Trophoblast cell (in vitro differentiated cells and primary cell): ENCODE data around the gene NEU3.
A peak's percentile ranks its signal among the peaks of the same experiment; 100 is the strongest.
"Not testable (repeated sequence)": the region's sequence is repeated elsewhere in the genome, so short reads cannot be mapped to it uniquely, and the experiment has no call there.

Source experiments
- DNase-seq, 2 donors: peaks; one replicate each; pipeline ENCODE4 v3.0.0-alpha.2; 2016
- H2AFZ ChIP-seq: 2 replicates; pipeline ENCODE4 v1.6.1; 2013; ENCODE audit warnings: low read length, moderate library complexity, mild to moderate bottlenecking; ENCODE audit not compliant: insufficient read depth, poor library complexity
- H2AK5ac ChIP-seq: 2 replicates; pipeline ENCODE4 v1.6.1; 2013; ENCODE audit warnings: mild to moderate bottlenecking, low read length
- H2BK120ac ChIP-seq: 2 replicates; pipeline ENCODE4 v1.6.1; 2013; ENCODE audit warnings: low read length, mild to moderate bottlenecking, moderate library complexity; ENCODE audit not compliant: insufficient read depth, poor library complexity
- H2BK12ac ChIP-seq: 2 replicates; pipeline ENCODE4 v1.6.1; 2013; ENCODE audit warnings: mild to moderate bottlenecking, low read length, moderate library complexity
- H2BK5ac ChIP-seq: 2 replicates; pipeline ENCODE4 v1.6.1; 2013; ENCODE audit warnings: low read length, low read depth, moderate library complexity, mild to moderate bottlenecking; ENCODE audit not compliant: poor library complexity
- H3K14ac ChIP-seq: 2 replicates; pipeline ENCODE4 v1.6.1; 2013; ENCODE audit warnings: mild to moderate bottlenecking, low read length
- H3K18ac ChIP-seq: 2 replicates; pipeline ENCODE4 v1.6.1; 2013; ENCODE audit warnings: mild to moderate bottlenecking, low read length
- H3K23ac ChIP-seq: 2 replicates; pipeline ENCODE4 v1.6.1; 2013; ENCODE audit warnings: low read length
- H3K27ac ChIP-seq: 2 replicates; pipeline ENCODE4 v1.5.1; 2013; ENCODE audit warnings: low read depth, mild to moderate bottlenecking, inconsistent platforms, low read length, moderate library complexity
- H3K27me3 ChIP-seq: 2 replicates; pipeline ENCODE4 v1.6.1; 2013; ENCODE audit warnings: inconsistent platforms, mild to moderate bottlenecking, low read length, moderate library complexity; ENCODE audit not compliant: insufficient read depth
- H3K36me3 ChIP-seq, 2 experiments: 1 replicate in 1 of 2; 2 replicates in 1 of 2; pipeline ENCODE4 v1.6.1; 2013; ENCODE audit warnings: low read length in 2 of 2, mild to moderate bottlenecking in 2 of 2, moderate library complexity in 1 of 2; ENCODE audit not compliant: insufficient read depth in 2 of 2, control insufficient read depth in 1 of 2
- H3K4ac ChIP-seq: 2 replicates; pipeline ENCODE4 v1.6.1; 2013; ENCODE audit warnings: low read depth, mild to moderate bottlenecking, low read length, moderate library complexity
- H3K4me1 ChIP-seq, 2 experiments: 1 replicate in 1 of 2; 2 replicates in 1 of 2; pipeline ENCODE4 v1.6.1; 2013; ENCODE audit warnings: low read length in 2 of 2, mild to moderate bottlenecking in 2 of 2, moderate library complexity in 1 of 2; ENCODE audit not compliant: insufficient read depth in 2 of 2, control insufficient read depth in 1 of 2
- H3K4me2 ChIP-seq: 2 replicates; pipeline ENCODE4 v1.6.1; 2013; ENCODE audit warnings: inconsistent platforms, mild to moderate bottlenecking, low read length, moderate library complexity
- H3K4me3 ChIP-seq: 2 replicates; pipeline ENCODE4 v1.5.1; 2013; ENCODE audit warnings: mild to moderate bottlenecking, low read depth, low read length, inconsistent platforms
- H3K79me1 ChIP-seq: one replicate; pipeline ENCODE4 v1.6.1; 2013; ENCODE audit warnings: low read length
- H3K79me2 ChIP-seq: 2 replicates; pipeline ENCODE4 v1.6.1; 2013; ENCODE audit warnings: low read length, mild to moderate bottlenecking; ENCODE audit not compliant: control insufficient read depth, insufficient read depth, poor library complexity
- H3K9ac ChIP-seq: 2 replicates; pipeline ENCODE4 v1.6.1; 2013; ENCODE audit warnings: mild to moderate bottlenecking, low read length
- H3K9me3 ChIP-seq: 2 replicates; pipeline ENCODE4 v1.6.1; 2013; ENCODE audit warnings: low read depth, mild to moderate bottlenecking, control low read depth, inconsistent platforms, low read length; ENCODE audit not compliant: insufficient read depth
- H4K12ac ChIP-seq: 2 replicates; pipeline ENCODE4 v1.6.1; 2013; ENCODE audit warnings: low read depth, mild to moderate bottlenecking, low read length, moderate library complexity
- H4K8ac ChIP-seq: 2 replicates; pipeline ENCODE4 v1.6.1; 2013; ENCODE audit warnings: low read depth, mild to moderate bottlenecking, low read length, moderate library complexity
- H4K91ac ChIP-seq: one replicate; pipeline ENCODE4 v1.6.1; 2013; ENCODE audit warnings: low read depth, mild to moderate bottlenecking, low read length, moderate library complexity
- WGBS: extraction: QIAGEN DNeasy Blood & Tissue Kit; methylation state at CpG from one replicate; pipeline ENCODE4 v1.1.7; 2013; ENCODE audit warnings: missing lambda C conversion rate; ENCODE audit not compliant: insufficient read length, insufficient coverage; ENCODE audit errors: extremely low coverage; 5-methylcytosine and 5-hydroxymethylcytosine counted together

Gene NEU3

GRCh38 chr11:75041821-75042220, 53.1 kb downstream of the NEU3 start:
- Histone ChIP-seq H3K79me1 (peaks cover 26% of the 10 kb centered on the region), H3K4me1 (peaks cover 14 to 22% of the 10 kb centered on the region in 2 experiments)
- not testable (repeated sequence) for DNase-seq, H3K4me2 ChIP-seq, H3K27me3 ChIP-seq, H2AK5ac ChIP-seq, H4K91ac ChIP-seq, H3K4ac ChIP-seq, H3K27ac ChIP-seq, H3K23ac ChIP-seq, H3K9ac ChIP-seq, H3K36me3 ChIP-seq, H4K8ac ChIP-seq, H3K79me2 ChIP-seq, H3K18ac ChIP-seq, H3K4me3 ChIP-seq, H2BK5ac ChIP-seq, H3K9me3 ChIP-seq, H2BK120ac ChIP-seq, H2AFZ ChIP-seq, H4K12ac ChIP-seq, H2BK12ac ChIP-seq, H3K14ac ChIP-seq
- no CpG with 5 or more reads among the region's 3 CpGs for WGBS

GRCh38 chr11:75044381-75045170, 55.8 kb downstream of the NEU3 start:
- peak overlapping the region; percentile 76 for H2BK5ac ChIP-seq
- H4K91ac ChIP-seq, result peak overlapping the region; percentile 36
- H3K4ac ChIP-seq, H3K4me3 ChIP-seq, H3K4me2 ChIP-seq, H3K23ac ChIP-seq, H2AK5ac ChIP-seq, H4K12ac ChIP-seq, H3K36me3 ChIP-seq, H3K79me2 ChIP-seq, H3K9ac ChIP-seq, H3K9me3 ChIP-seq, H3K27ac ChIP-seq, H3K27me3 ChIP-seq: not testable (repeated sequence)
- no CpG with 5 or more reads among the region's 15 CpGs for WGBS
- H3K79me1 ChIP-seq, result peaks cover 28% of the 10 kb centered on the region
- H2AFZ ChIP-seq, result peak overlapping the region; percentile 19
- peak overlapping the region; percentile 1 for H3K18ac ChIP-seq
- H2BK12ac ChIP-seq, result peak overlapping the region; percentile 14
- H3K4me1 ChIP-seq, result peaks cover 14 to 22% of the 10 kb centered on the region in 2 experiments
- peak overlapping the region; percentile 85 for H2BK120ac ChIP-seq
- peak overlapping the region; percentile 49 for H3K14ac ChIP-seq
- H4K8ac ChIP-seq, result peak overlapping the region; percentile 57
- DNase-seq, result peak; percentile 65 to 78

GRCh38 chr11:75046668-75047067, 57.9 kb downstream of the NEU3 start:
- not testable (repeated sequence) for H3K4me2 ChIP-seq, H2BK120ac ChIP-seq, H3K4me3 ChIP-seq, H3K18ac ChIP-seq, H2AFZ ChIP-seq, H2AK5ac ChIP-seq, H3K14ac ChIP-seq, H3K9ac ChIP-seq, H3K4ac ChIP-seq, H4K12ac ChIP-seq, H3K23ac ChIP-seq, H3K79me2 ChIP-seq, H3K9me3 ChIP-seq, H2BK12ac ChIP-seq, H3K36me3 ChIP-seq, H3K27me3 ChIP-seq
- no CpG with 5 or more reads among the region's 5 CpGs for WGBS
- Histone ChIP-seq H2BK5ac (peak overlapping the region; percentile 54), H3K79me1 (peaks cover 20% of the 10 kb centered on the region), H4K91ac (peak overlapping the region; percentile 66), H3K4me1 (peaks cover 7 to 17% of the 10 kb centered on the region in 2 experiments), H3K27ac (peak overlapping the region; percentile 87), H4K8ac (peak overlapping the region; percentile 13)
- DNase-seq, result peak in 1 of 2 donors; percentile 63

GRCh38 chr11:75047191-75047590, 58.5 kb downstream of the NEU3 start:
- DNase-seq, result peak in 1 of 2 donors; percentile 80
- no peak overlapping the region for H3K23ac ChIP-seq
- H3K4me3 ChIP-seq, result no peak overlapping the region
- peaks cover 7 to 17% of the 10 kb centered on the region in 2 experiments for H3K4me1 ChIP-seq
- no peak overlapping the region for H3K14ac ChIP-seq
- no peaks in the 10 kb centered on the region for H3K36me3 ChIP-seq
- peak overlapping the region; percentile 91 for H2BK5ac ChIP-seq
- peaks cover 3% of the 10 kb centered on the region for H3K9me3 ChIP-seq
- H3K27me3 ChIP-seq, result no peaks in the 10 kb centered on the region
- no peak overlapping the region for H4K12ac ChIP-seq
- no peak overlapping the region for H3K4me2 ChIP-seq
- peak overlapping the region; percentile 64 for H3K4ac ChIP-seq
- no peak overlapping the region for H2BK120ac ChIP-seq
- H2BK12ac ChIP-seq, result peak overlapping the region; percentile 59
- no CpG with 5 or more reads among the region's 4 CpGs for WGBS
- no peak overlapping the region for H2AFZ ChIP-seq
- no peak overlapping the region for H3K9ac ChIP-seq
- H3K79me2 ChIP-seq, result no peaks in the 10 kb centered on the region
- H4K91ac ChIP-seq, result peak overlapping the region; percentile 35
- H3K79me1 ChIP-seq, result peaks cover 20% of the 10 kb centered on the region
- H4K8ac ChIP-seq, result peak overlapping the region; percentile 61
- peak overlapping the region; percentile 87 for H3K27ac ChIP-seq
- H3K18ac ChIP-seq, result no peak overlapping the region
- no peak overlapping the region for H2AK5ac ChIP-seq
